ENCODE results near the gene ECI1.
A peak's percentile ranks its signal among the peaks of the same experiment; 100 is the strongest.

The ECI1 gene

GRCh38 chr16:2235234-2235651 is 16.1 kb downstream of the ECI1 start:
- TF ChIP-seq CTCF (IDR thresholded peaks at IDR 0.05; ENCODE audit: insufficient read depth, low read depth, low read length, missing control alignments), result no peak
- no peak for DNase-seq (ENCODE audit: low read depth)
- no peak overlapping the region for H3K4me3 ChIP-seq (ENCODE audit: low read length)

GRCh38 chr16:2234813-2235170 is 16.6 kb downstream of the ECI1 start:
- no peak for TF ChIP-seq CTCF (IDR thresholded peaks at IDR 0.05; ENCODE audit: insufficient read depth, low read depth, low read length, missing control alignments)
- no peak overlapping the region for H3K4me3 ChIP-seq (ENCODE audit: low read length)
- no peak for DNase-seq (ENCODE audit: low read depth)

- TF ChIP-seq CTCF (IDR thresholded peaks at IDR 0.05; ENCODE audit: insufficient read depth, low read depth, low read length, missing control alignments), result no peak
- no peak for DNase-seq (ENCODE audit: low read depth)
- H3K4me3 ChIP-seq (ENCODE audit: low read length), result no peak overlapping the region
These were observed 17.2 kb downstream of the ECI1 start for GRCh38 chr16:2233872-2234812.

- no peak overlapping the region for H3K4me3 ChIP-seq (ENCODE audit: low read length)
- TF ChIP-seq CTCF (IDR thresholded peaks at IDR 0.05; ENCODE audit: insufficient read depth, low read depth, low read length, missing control alignments), result no peak
- DNase-seq (ENCODE audit: low read depth), result no peak
These were observed 18.2 kb downstream of the ECI1 start for GRCh38 chr16:2233046-2233775.

- DNase-seq (ENCODE audit: low read depth), result no peak
- no peak for TF ChIP-seq CTCF (IDR thresholded peaks at IDR 0.05; ENCODE audit: insufficient read depth, low read depth, low read length, missing control alignments)
- no peak overlapping the region for H3K4me3 ChIP-seq (ENCODE audit: low read length)
These were observed 19.0 kb downstream of the ECI1 start for GRCh38 chr16:2232094-2232990.

GRCh38 chr16:2231016-2231931 is 20.1 kb downstream of the ECI1 start:
- DNase-seq (ENCODE audit: low read depth), result peak; percentile 84
- no peak overlapping the region for H3K4me3 ChIP-seq (ENCODE audit: low read length)
- no peak for TF ChIP-seq CTCF (IDR thresholded peaks at IDR 0.05; ENCODE audit: insufficient read depth, low read depth, low read length, missing control alignments)

Measured in epithelial cell of esophagus (primary cell).